A673 (cell line): ENCODE measurements around the gene MOB2.

Experiments
- EZH2 ChIP-seq: fragments of 200-600 bp; sonication (generic); IDR thresholded peaks from 2 replicates; pipeline ENCODE4 v1.6.1; 2017; ENCODE audit warnings: borderline replicate concordance, low read depth, mild to moderate bottlenecking, mixed read lengths, antibody characterized with exemption, low read length; ENCODE audit not compliant: poor library complexity, severe bottlenecking
- TF ChIP-seq, protein P1 (sequence below): fragments of 300-800, 200-600 bp; sonication (generic); conservative IDR thresholded peaks from 2 replicates; pipeline ENCODE4 v1.5.1; 2017; ENCODE audit warnings: low read depth, mild to moderate bottlenecking, antibody characterized with exemption, low read length, moderate library complexity, mixed read lengths

DNA sequence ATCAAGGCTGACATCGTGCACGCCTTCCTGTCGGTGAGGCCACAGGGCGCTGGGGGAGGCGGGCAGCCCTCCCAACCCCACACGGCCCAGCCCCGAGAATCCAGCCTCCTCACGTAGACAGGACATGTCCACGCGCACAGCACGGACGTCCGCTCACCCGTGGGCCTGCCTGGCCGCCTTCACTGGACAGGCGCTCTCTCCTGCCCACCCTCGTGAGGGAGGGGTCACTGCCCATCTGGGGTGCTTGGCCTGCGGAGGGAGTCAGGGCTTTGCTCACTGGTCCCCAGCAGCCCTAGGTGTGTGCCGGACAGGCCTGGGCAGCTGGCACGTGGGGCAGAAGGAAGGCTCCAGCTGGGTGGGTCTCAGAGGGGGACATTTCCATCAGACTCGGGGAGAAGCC is 32.0 kb downstream of the MOB2 start:
- TF ChIP-seq EZH2, result no peak
- TF ChIP-seq, protein P1, sequence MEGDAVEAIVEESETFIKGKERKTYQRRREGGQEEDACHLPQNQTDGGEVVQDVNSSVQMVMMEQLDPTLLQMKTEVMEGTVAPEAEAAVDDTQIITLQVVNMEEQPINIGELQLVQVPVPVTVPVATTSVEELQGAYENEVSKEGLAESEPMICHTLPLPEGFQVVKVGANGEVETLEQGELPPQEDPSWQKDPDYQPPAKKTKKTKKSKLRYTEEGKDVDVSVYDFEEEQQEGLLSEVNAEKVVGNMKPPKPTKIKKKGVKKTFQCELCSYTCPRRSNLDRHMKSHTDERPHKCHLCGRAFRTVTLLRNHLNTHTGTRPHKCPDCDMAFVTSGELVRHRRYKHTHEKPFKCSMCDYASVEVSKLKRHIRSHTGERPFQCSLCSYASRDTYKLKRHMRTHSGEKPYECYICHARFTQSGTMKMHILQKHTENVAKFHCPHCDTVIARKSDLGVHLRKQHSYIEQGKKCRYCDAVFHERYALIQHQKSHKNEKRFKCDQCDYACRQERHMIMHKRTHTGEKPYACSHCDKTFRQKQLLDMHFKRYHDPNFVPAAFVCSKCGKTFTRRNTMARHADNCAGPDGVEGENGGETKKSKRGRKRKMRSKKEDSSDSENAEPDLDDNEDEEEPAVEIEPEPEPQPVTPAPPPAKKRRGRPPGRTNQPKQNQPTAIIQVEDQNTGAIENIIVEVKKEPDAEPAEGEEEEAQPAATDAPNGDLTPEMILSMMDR, result no peak
